Activated naive CD4-positive, alpha-beta T cell treated with anti-CD3 and anti-CD28 coated beads, Interleukin-2, amount 50 U/mL, for 24 hours (primary cell): ENCODE measurements around the gene LIPG.
"Not testable (repeated sequence)": the region's sequence is repeated elsewhere in the genome, so short reads cannot be mapped to it uniquely, and the experiment has no call there.

Experiments used
- H3K27ac Mint-ChIP-seq: one replicate; pipeline ENCODE4 v1.8.0; 2021; ENCODE audit warnings: mild to moderate bottlenecking, mixed read lengths
- H3K27me3 Mint-ChIP-seq: one replicate; pipeline ENCODE4 v1.8.0; 2021; ENCODE audit warnings: mixed read lengths
- H3K36me3 Mint-ChIP-seq: one replicate; pipeline ENCODE4 v1.8.0; 2021; ENCODE audit warnings: mixed read lengths
- H3K4me1 Mint-ChIP-seq: one replicate; pipeline ENCODE4 v1.8.0; 2021; ENCODE audit warnings: mixed read lengths
- H3K4me3 Mint-ChIP-seq: one replicate; pipeline ENCODE4 v1.8.0; 2021; ENCODE audit warnings: mild to moderate bottlenecking, mixed read lengths
- H3K9me3 Mint-ChIP-seq: one replicate; pipeline ENCODE4 v1.8.0; 2021; ENCODE audit warnings: mixed read lengths

LIPG gene

GRCh38 chr18:49561289-49562193 is at the start of gene LIPG:
LIPG (plus strand) TSS chr18:49562057; CDS start chr18:49562309, 252 bp downstream.
- Mint-ChIP-seq H3K27me3 (peaks cover 59% of the 10 kb centered on the region), H3K4me3 (peak within 1 kb of the TSS; percentile 77), H3K36me3 (no peaks in the 10 kb centered on the region), H3K4me1 (peaks cover 34% of the 10 kb centered on the region), H3K27ac (no peak within 1 kb of the TSS), H3K9me3 (no peaks in the 10 kb centered on the region)

DNA sequence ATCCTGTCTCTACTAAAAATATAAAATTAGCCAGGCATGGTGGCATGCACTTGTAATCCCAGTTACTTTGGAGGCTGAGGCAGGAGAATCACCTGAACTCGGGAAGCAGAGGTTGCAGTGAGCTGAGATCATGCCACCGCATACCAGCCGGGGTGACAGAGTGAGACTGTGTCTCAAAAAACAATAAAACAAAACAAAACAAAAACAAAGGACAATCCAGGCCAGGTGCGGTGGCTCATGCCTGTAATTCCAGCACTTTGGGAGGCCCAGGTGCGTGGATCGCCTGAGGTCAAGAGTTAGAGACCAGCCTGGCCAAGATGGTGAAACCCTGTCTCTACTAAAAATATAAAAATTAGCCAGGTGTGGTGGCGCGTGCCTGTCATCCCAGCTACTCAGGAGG is 49.0 kb upstream of the LIPG start:
- not testable (repeated sequence) for H3K36me3 Mint-ChIP-seq, H3K4me3 Mint-ChIP-seq, H3K27ac Mint-ChIP-seq, H3K9me3 Mint-ChIP-seq, H3K27me3 Mint-ChIP-seq, H3K4me1 Mint-ChIP-seq

- H3K4me3 Mint-ChIP-seq = no peak overlapping the region
- no peaks in the 10 kb centered on the region for H3K36me3 Mint-ChIP-seq
- H3K27ac Mint-ChIP-seq = no peak overlapping the region
- no peaks in the 10 kb centered on the region for H3K9me3 Mint-ChIP-seq
- peaks cover 7% of the 10 kb centered on the region for H3K27me3 Mint-ChIP-seq
- no peaks in the 10 kb centered on the region for H3K4me1 Mint-ChIP-seq
Observed at GRCh38 chr18:49514577-49514976, 47.3 kb upstream of the LIPG start.

DNA sequence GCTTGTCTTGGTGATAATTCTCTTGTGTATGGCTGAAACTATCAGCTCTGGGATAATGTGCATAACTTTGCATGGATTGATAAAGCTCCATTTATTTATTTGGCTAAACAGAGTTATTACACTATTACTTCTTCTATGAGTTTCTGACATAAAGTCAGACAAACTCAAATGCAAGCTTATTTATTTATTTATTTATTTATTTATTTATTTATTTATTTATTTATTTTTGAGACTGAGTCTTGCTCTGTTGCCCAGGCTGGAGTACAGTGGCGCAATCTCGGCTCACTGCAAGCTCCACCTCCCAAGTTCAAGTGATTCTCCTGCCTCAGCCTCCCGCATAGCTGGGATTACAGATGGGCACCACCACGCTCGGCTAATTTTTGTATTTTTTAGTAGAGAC is 46.9 kb upstream of the LIPG start:
- H3K27ac Mint-ChIP-seq, H3K36me3 Mint-ChIP-seq, H3K27me3 Mint-ChIP-seq, H3K4me3 Mint-ChIP-seq, H3K4me1 Mint-ChIP-seq, H3K9me3 Mint-ChIP-seq: not testable (repeated sequence)

- H3K27me3 Mint-ChIP-seq = peaks cover 5% of the 10 kb centered on the region
- no peaks in the 10 kb centered on the region for H3K4me1 Mint-ChIP-seq
- H3K4me3 Mint-ChIP-seq = no peak overlapping the region
- H3K9me3 Mint-ChIP-seq = no peaks in the 10 kb centered on the region
- no peak overlapping the region for H3K27ac Mint-ChIP-seq
- H3K36me3 Mint-ChIP-seq = no peaks in the 10 kb centered on the region
Observed at GRCh38 chr18:49515516-49515915, 46.3 kb upstream of the LIPG start.

DNA sequence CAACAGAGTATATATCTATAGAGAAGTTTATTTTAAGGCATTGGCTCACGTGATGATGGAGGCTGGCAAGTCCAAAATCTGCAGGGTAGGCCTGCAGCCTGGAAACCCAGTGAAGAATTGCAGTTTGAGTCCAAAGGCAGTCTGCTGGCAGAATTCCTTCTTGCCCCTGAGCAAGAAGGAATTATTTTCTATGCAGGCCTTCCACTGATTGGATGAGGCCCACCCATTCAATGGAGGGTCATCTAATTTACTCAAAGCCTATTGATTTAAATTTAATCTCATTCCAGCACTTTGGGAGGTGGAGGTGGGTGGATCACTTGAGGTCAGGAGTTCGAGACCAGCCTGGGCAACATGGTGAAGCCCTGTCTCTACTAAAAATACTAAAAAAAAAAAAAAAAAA is 44.4 kb upstream of the LIPG start:
- Mint-ChIP-seq H3K36me3 (no peaks in the 10 kb centered on the region), H3K27ac (no peak overlapping the region), H3K4me1 (no peaks in the 10 kb centered on the region), H3K27me3 (peaks cover 4% of the 10 kb centered on the region), H3K4me3 (no peak overlapping the region), H3K9me3 (no peaks in the 10 kb centered on the region)

GRCh38 chr18:49519101-49519971 is 42.5 kb upstream of the LIPG start:
- peaks cover 4% of the 10 kb centered on the region for H3K27me3 Mint-ChIP-seq
- H3K4me3 Mint-ChIP-seq = no peak overlapping the region
- H3K27ac Mint-ChIP-seq = no peak overlapping the region
- H3K36me3 Mint-ChIP-seq = no peaks in the 10 kb centered on the region
- H3K9me3 Mint-ChIP-seq = no peaks in the 10 kb centered on the region
- H3K4me1 Mint-ChIP-seq = no peaks in the 10 kb centered on the region

GRCh38 chr18:49520661-49521145 is 41.2 kb upstream of the LIPG start:
- Mint-ChIP-seq H3K4me3 (no peak overlapping the region), H3K36me3 (no peaks in the 10 kb centered on the region), H3K27ac (no peak overlapping the region), H3K9me3 (no peaks in the 10 kb centered on the region), H3K4me1 (no peaks in the 10 kb centered on the region), H3K27me3 (peaks cover 4% of the 10 kb centered on the region)

DNA sequence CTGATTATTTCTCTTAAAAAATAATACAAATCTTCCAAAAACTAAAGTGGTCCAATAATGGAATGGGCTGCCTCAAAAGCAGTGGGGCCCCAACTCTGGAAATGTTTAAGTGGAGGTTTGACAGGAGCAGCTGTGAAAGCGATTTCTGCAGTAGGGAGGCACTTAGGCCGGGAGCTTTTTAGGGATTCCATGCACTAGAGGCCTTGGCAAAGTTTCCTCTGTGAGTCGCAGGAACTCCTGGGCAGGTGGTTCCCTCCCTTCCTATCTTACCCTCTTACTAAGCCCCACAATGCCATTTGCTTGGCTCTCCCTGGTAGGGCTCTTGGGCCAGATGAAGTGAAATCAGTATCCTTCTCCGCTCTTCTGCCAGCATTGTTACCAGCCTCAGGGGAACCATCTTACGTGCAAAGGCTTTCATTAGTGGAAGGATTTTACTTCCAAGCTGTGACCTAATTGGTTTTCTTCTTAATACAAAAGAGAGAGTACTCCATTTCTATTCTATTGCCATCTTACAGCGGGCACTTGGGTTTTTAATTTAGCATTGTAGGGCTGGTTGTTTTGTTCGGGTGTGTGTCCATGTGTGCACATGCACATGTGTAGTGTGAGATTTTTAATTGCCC is 40.5 kb upstream of the LIPG start:
- no peak overlapping the region for H3K27ac Mint-ChIP-seq
- no peak overlapping the region for H3K4me3 Mint-ChIP-seq
- no peaks in the 10 kb centered on the region for H3K36me3 Mint-ChIP-seq
- peaks cover 4% of the 10 kb centered on the region for H3K27me3 Mint-ChIP-seq
- no peaks in the 10 kb centered on the region for H3K9me3 Mint-ChIP-seq
- no peaks in the 10 kb centered on the region for H3K4me1 Mint-ChIP-seq

DNA sequence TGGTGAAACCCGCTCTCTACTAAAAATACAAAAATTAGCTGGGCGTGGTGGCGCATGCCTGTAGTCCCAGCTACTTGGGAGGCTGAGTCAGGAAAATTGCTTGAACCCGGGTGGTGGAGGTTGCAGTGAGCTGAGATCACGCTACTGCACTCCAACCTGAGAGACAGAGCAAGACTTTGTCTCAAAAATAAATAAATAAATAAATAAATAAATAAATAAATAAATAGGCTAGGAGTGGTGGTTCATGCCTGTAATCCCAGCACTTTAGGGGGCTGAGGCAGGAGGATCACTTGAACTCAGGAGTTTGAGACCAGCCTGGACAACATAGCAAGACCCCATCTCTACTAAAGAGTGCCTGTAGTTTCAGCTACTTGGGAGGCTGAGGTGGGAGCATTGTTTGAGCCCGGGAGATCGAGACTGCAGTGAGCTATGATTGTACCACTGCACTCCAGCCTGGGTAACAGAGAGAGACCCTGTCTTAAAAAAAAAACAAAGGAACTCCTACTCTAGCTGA is 38.2 kb upstream of the LIPG start:
- not testable (repeated sequence) for H3K4me1 Mint-ChIP-seq, H3K36me3 Mint-ChIP-seq, H3K27me3 Mint-ChIP-seq, H3K4me3 Mint-ChIP-seq, H3K9me3 Mint-ChIP-seq, H3K27ac Mint-ChIP-seq

DNA sequence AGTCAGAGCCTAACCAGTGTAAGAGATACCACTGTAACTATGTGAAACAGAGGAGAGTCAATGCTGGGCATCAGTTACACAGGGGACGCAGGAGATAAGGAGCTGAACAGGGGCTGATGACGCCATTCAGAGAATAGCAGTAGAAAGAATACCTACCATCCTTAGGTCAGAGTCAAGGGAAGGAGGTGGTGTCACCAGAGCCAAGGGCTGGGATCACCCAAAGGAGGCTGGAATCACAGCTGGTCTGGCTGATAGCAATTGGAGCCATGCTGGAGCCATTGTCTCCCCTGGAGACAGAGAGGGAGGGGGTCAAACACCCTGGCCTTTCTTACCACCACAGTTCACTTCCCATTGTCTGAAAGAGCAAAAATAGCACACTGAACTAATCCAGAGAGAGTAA is 37.5 kb upstream of the LIPG start:
- Mint-ChIP-seq H3K36me3 (no peaks in the 10 kb centered on the region), H3K4me3 (no peak overlapping the region), H3K4me1 (no peaks in the 10 kb centered on the region), H3K9me3 (no peaks in the 10 kb centered on the region), H3K27me3 (no peaks in the 10 kb centered on the region), H3K27ac (no peak overlapping the region)

- Mint-ChIP-seq H3K4me3 (no peak overlapping the region), H3K36me3 (no peaks in the 10 kb centered on the region), H3K9me3 (no peaks in the 10 kb centered on the region), H3K4me1 (no peaks in the 10 kb centered on the region), H3K27ac (no peak overlapping the region), H3K27me3 (no peaks in the 10 kb centered on the region)
Observed at GRCh38 chr18:49524951-49525350, 36.9 kb upstream of the LIPG start.

- Mint-ChIP-seq H3K27ac (no peak overlapping the region), H3K36me3 (no peaks in the 10 kb centered on the region), H3K27me3 (no peaks in the 10 kb centered on the region), H3K4me3 (no peak overlapping the region), H3K9me3 (no peaks in the 10 kb centered on the region), H3K4me1 (no peaks in the 10 kb centered on the region)
Observed at GRCh38 chr18:49525981-49526380, 35.9 kb upstream of the LIPG start.

DNA sequence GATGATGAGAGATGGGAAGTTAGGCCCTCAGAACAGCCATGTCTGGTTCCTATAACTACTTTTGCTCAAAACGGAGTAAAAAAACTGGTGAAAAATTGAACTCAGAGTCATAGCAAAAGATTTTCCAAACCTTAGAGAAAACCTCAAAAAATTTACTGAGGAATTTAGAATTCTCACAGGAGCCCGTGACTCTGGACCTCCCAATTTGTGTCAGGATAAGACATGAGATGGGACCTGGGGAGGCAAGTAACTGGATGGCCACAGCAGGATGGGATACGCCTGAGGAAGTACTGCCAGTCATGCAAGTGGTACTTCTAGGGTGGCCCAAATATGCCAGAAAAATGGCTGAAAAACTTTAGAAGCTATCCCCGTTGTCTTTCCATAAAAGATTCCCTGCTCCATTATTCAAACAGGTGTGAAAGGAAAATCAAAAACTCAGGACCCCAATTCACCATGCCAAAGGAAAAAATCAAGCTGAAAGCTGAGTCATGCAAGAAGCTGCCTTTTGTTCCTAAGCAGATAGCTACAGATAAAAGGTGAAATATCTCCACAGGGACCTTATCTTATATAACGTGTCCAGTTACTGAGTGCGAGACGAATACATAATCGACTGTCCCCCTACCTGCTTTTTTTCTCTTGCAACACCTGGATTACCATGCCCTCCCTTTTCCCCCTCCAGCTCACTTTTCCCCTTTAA is 34.1 kb upstream of the LIPG start:
- no peak overlapping the region for H3K27ac Mint-ChIP-seq
- no peaks in the 10 kb centered on the region for H3K36me3 Mint-ChIP-seq
- H3K4me3 Mint-ChIP-seq = no peak overlapping the region
- no peaks in the 10 kb centered on the region for H3K4me1 Mint-ChIP-seq
- peaks cover 3% of the 10 kb centered on the region for H3K27me3 Mint-ChIP-seq
- H3K9me3 Mint-ChIP-seq = no peaks in the 10 kb centered on the region

DNA sequence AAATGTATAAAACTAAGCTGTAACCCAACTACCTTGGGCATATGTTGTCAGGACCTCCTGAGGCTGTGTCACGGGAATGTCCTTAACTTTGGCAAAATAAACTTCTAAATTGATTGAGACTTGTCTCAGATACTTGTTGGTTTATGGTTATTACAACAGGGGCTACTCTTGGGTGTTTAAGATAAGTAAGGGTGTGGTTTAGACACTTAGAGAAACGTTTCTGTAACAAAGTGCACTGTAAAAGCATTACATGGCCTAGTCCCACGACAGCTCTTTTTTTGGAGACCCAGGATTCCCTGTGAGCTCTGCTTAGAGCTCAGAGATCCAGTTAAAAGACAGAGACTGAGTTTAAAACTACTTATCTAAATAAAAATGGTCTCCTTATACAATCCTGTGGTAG is 32.3 kb upstream of the LIPG start:
- no peak overlapping the region for H3K4me3 Mint-ChIP-seq
- no peaks in the 10 kb centered on the region for H3K36me3 Mint-ChIP-seq
- H3K9me3 Mint-ChIP-seq = no peaks in the 10 kb centered on the region
- peaks cover 3% of the 10 kb centered on the region for H3K27me3 Mint-ChIP-seq
- no peaks in the 10 kb centered on the region for H3K4me1 Mint-ChIP-seq
- H3K27ac Mint-ChIP-seq = no peak overlapping the region
